ENCODE results near the gene NPAS1. TPM values are rescaled to one million over a fixed set of nuclear protein-coding genes. Genes with fewer than 3 reads are reported as not detected.
A peak's percentile ranks its signal among the peaks of the same experiment; 100 is the strongest.

Gene NPAS1
- polyA plus RNA-seq, 1 donor from 2014 or later = not detected

- Histone ChIP-seq H3K79me2 (replicated peaks; ENCODE audit: insufficient read depth, low read length) (no peaks in the 10 kb centered on the region), H3K9ac (ENCODE audit: low read length) (peak overlapping the region; percentile 34), H3K36me3 (ENCODE audit: insufficient read depth, low read length) (no peaks in the 10 kb centered on the region), H3K4me2 (ENCODE audit: low read length) (no peak overlapping the region), H2AFZ (ENCODE audit: low read depth, low read length) (no peak overlapping the region), H3K4me3 (ENCODE audit: low read length) (peak overlapping the region; percentile 59), H3K9me3 (ENCODE audit: low read length) (no peaks in the 10 kb centered on the region), H4K20me1 (ENCODE audit: insufficient read depth) (no peaks in the 10 kb centered on the region), H3K27ac (ENCODE audit: low read length) (no peak overlapping the region), H3K27me3 (ENCODE audit: insufficient read depth, low read depth, low read length) (peaks cover 62% of the 10 kb centered on the region), H3F3A (ENCODE audit: insufficient read depth, low read length, poor library complexity, severe bottlenecking) (no peaks in the 10 kb centered on the region), H3K9me2 (ENCODE audit: insufficient read depth, low read length) (no peaks in the 10 kb centered on the region)
- TF ChIP-seq POLR2AphosphoS5 (IDR thresholded peaks at IDR 0.05) (no peak), MXI1 (conservative IDR thresholded peaks at IDR 0.05; ENCODE audit: poor library complexity, severe bottlenecking) (no peak), EZH2 (IDR thresholded peaks at IDR 0.05; ENCODE audit: borderline replicate concordance, insufficient read depth, low read length, poor library complexity, severe bottlenecking) (peak; percentile 44), RAD21 (conservative IDR thresholded peaks at IDR 0.05) (no peak), CTCF (IDR thresholded peaks at IDR 0.05; ENCODE audit: poor library complexity, severe bottlenecking) (no peak), EP300 (conservative IDR thresholded peaks at IDR 0.05; ENCODE audit: poor library complexity, severe bottlenecking) (no peak), TAF1 (IDR thresholded peaks at IDR 0.05; ENCODE audit: low read depth) (no peak)
These were observed 3.2 kb downstream of the NPAS1 start for GRCh38 chr19:47022541-47023447.

GRCh38 chr19:47023448-47023794, 3.8 kb downstream of the NPAS1 start:
- no peaks in the 10 kb centered on the region for H3K79me2 ChIP-seq (replicated peaks; ENCODE audit: insufficient read depth, low read length)
- H3K36me3 ChIP-seq (ENCODE audit: insufficient read depth, low read length) = no peaks in the 10 kb centered on the region
- no peaks in the 10 kb centered on the region for H3F3A ChIP-seq (ENCODE audit: insufficient read depth, low read length, poor library complexity, severe bottlenecking)
- no peak overlapping the region for H3K27ac ChIP-seq (ENCODE audit: low read length)
- H3K27me3 ChIP-seq (ENCODE audit: insufficient read depth, low read depth, low read length) = peaks cover 64% of the 10 kb centered on the region
- H2AFZ ChIP-seq (ENCODE audit: low read depth, low read length) = no peak overlapping the region
- H3K4me2 ChIP-seq (ENCODE audit: low read length) = no peak overlapping the region
- no peaks in the 10 kb centered on the region for H3K9me2 ChIP-seq (ENCODE audit: insufficient read depth, low read length)
- H3K4me3 ChIP-seq (ENCODE audit: low read length) = peak overlapping the region; percentile 59
- peak overlapping the region; percentile 34 for H3K9ac ChIP-seq (ENCODE audit: low read length)
- TF ChIP-seq EP300 (conservative IDR thresholded peaks at IDR 0.05; ENCODE audit: poor library complexity, severe bottlenecking) (no peak), SMC3 (conservative IDR thresholded peaks at IDR 0.05; ENCODE audit: poor library complexity) (no peak), TAF1 (IDR thresholded peaks at IDR 0.05; ENCODE audit: low read depth) (no peak), RAD21 (conservative IDR thresholded peaks at IDR 0.05) (no peak), MXI1 (conservative IDR thresholded peaks at IDR 0.05; ENCODE audit: poor library complexity, severe bottlenecking) (no peak), POLR2AphosphoS5 (IDR thresholded peaks at IDR 0.05) (no peak), CTCF (IDR thresholded peaks at IDR 0.05; ENCODE audit: poor library complexity, severe bottlenecking) (no peak), REST (IDR thresholded peaks at IDR 0.05; ENCODE audit: borderline replicate concordance) (no peak), EZH2 (IDR thresholded peaks at IDR 0.05; ENCODE audit: borderline replicate concordance, insufficient read depth, low read length, poor library complexity, severe bottlenecking) (no peak)
- no peaks in the 10 kb centered on the region for H3K9me3 ChIP-seq (ENCODE audit: low read length)
- no peaks in the 10 kb centered on the region for H4K20me1 ChIP-seq (ENCODE audit: insufficient read depth)

All from neural cell (in vitro differentiated cells).